NCI-H2081 treated with DMSO at 0.1 percent for 48 hours (cell line): Measurements from ENCODE around the gene MRPS18A.
A peak's percentile ranks its signal among the peaks of the same experiment; 100 is the strongest.

Source experiments
- DNase-seq: peaks from one replicate; lab custom pipeline; 2025; lab: John Stamatoyannopoulos, UW

MRPS18A gene

DNA sequence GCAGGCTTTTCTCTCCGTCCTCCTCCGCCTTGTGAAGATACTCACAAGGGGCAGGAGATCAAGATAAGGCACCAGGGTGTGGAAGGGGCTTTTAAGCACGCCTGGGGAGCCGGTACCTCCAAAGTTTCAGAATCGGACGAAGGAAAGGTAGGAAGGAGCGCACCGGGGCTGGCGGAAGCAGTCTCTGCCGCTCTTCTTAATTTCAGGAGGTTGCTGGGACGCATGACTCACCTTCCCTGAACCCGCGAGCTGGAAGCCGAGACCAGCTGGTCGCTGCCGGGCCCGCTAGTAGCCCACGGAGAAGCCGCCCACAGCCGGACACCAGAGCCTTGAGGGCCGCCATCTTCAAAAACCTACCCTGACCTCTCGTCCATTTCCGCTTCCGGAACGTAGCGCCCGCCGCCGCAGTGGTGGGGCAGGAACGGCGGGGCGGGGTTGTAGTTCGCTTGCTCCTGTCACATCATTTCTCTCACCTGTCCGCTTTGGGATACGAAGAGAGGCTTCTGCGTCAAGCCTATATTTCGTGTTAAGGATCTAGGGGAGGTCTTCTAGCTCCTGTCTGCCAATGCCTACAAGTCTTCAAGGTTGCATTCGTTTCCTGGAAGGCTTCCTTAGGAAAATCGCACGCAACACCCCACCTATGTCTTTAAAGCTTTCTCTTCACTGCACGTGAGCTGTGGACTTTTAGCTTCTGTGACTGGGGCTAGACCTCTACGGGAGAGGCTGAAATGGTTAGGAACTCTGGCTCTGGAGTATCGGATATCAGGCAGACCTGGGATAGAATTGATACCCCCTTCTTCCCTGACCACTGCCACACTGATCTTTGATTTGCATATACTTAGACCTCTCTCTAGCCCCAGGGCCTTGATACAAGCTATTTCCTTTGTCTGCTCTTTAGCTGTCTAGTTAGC is at the start of gene MRPS18A:
MRPS18A (minus strand) TSS at position 355 of the 911 bp plus-strand sequence; CDS start at position 343, 12 bp downstream.
- DNase-seq, result peak; percentile 39

DNA sequence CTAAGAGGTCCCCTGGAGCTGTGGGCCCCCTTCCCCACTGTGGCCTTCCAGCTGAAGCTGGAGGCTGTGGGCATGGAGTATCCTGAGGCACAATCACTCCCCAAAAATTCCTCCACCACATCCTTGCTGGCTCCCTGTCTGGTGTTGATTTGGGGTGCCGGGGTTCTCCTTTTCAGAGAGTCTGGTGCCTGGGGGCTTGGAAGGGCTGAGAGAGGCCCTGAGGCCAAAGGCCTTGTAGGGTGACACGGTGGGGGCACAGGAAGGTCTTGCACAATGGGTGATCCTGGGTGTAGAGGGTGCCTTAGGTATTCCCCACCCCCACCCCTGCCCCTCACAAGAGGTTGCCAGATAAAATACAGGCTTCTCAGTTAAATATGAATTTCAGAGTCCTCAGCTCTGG is 49.3 kb upstream of the MRPS18A start:
- DNase-seq, result no peak

DNA sequence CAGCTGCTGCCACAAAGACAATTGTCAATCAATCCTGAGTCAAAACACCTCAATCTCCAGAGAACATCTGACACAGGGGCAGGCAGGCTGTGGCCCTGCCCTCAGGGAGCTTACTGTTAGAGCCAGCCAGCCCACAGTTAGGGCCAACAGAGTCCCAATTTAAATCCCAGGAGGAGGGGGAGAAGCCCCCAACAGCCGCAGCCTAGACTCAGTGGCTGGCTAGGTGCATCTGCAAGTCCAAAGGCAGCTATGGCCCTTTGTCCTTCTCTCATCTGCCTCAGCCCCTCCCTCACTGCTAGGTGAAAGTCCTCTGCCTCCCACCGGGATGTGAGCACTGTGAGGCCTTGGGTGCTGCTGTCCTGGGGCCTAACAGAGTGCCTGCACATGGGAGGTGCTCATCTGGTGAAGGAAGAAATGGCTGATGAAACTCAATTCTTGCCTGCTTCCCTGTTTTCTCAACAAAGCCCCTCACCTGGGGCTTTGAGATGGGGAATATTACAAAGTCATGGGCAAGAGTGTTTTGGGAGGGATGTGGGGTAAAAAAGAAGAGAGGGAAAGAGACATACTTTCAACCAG is 48.7 kb upstream of the MRPS18A start:
- DNase-seq, result no peak

DNA sequence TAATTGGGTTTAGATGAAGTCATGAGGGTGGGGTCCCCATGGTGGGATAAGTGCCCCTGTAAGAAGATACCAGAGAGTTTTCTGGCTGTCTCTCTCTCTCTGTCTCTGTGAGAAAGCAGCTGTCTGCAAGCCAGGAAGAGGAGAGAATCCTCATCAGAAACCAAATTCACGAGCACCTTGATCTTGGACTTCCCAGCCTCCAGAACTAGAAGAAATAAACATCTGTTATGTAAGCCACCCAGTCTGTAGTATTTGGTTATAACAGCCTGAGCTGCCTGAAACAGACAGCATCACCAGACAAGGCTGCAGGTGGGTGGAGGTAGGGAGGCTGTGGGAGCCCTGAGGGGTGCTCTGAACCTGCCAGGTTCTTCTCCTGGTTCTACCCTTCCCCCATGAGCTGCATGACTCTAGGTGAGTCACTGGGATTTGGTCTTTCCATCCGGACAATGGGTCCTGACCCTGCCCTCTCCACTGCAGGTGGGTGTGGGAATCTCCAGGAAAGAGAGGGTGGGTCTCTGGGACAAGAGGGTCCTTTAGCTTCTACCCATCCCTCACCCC is 48.1 kb upstream of the MRPS18A start:
- no peak for DNase-seq

DNA sequence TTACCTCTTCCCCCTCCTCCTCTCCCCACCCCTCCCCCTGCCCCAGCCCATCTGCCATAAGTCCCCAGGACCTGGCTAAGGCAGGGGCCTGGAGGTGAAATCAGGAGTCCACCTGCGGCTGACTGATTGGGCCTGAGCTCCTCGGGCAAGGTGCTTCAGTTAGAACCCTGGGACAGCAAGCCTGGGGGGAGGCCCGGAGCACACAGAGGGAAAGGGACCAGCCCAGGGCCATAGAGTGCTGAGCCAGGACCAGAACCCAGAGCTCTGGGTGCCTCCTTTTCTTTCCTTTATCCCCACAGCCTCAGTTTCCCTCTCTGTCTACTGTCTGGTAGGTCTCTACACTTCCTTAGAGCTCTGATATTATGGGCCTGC is 46.7 kb upstream of the MRPS18A start:
- no peak for DNase-seq

DNA sequence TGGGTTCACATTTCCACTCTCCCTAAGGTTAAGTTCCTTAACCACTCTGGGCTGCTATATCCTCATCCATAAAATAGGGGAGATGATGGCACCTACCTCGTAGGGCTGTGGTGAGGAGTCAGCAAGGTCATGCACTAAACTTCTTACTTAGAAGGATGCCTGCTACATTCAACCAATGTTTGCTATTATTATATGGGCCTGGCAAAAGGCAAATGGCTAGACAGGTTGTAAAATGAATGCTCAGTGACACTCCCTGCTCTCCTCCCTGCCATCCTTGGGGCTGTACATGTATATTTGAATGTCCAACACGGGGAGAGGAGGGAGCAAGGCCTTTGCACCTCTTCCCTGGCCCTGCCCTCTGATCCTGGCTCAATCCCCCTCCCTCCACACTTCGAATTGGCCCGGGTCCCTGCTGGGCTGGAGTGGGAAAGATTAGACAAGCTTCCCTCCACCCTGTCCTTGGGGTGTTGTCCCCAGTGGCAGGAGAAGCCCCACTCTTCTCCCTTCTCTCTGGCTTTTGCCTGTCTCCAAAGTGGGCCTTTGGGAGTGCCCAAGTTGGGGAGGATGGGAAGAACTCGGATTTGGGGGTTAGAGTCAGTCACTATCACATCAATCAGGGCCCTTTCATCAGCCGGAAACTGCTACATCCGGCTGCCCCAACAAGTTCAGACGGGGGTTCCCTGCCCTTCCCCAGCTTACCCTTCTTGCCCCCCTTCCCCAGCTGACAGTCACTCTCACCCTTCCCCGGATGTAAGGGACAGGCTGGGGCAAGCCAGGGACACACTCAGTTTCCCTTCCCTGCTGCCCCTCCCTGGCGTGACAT is 46.1 kb upstream of the MRPS18A start:
- DNase-seq, result no peak

DNA sequence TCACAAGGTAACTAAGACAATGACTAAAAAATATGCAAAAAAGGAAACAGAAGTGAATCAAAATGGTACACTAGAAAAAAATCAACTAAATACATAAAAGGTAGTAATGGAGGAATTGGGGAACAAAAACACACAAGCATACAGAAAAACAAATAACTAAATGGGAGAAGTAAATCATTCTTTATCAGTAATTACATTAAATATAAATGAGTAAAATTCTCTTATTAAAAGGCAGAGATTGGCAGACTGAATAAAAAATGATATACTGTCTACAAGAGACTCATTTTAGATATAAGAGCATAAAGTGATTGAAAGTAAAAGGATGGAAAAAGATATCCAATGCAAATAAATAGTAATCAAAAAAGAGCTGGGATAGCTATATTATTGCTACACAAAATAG is 43.0 kb upstream of the MRPS18A start:
- DNase-seq, result no peak

DNA sequence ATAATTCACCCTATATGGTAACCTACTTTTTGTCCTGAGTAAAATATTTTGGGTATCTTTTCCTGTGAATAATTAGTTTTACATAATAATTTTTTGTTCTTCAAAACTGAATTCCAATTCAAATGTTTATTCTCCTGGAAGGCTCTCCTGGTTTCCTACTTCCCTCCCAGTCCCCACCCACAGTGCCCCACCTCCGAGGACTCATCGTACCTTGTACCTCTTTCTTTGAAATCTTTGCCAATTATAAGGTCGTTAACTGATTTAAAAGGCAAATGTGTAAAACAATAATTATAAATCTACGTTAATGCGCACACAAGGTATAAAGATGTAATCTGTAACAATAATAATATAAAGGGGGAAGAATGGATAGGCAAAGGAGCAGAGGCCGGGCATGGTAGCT is 41.9 kb upstream of the MRPS18A start:
- DNase-seq, result no peak

DNA sequence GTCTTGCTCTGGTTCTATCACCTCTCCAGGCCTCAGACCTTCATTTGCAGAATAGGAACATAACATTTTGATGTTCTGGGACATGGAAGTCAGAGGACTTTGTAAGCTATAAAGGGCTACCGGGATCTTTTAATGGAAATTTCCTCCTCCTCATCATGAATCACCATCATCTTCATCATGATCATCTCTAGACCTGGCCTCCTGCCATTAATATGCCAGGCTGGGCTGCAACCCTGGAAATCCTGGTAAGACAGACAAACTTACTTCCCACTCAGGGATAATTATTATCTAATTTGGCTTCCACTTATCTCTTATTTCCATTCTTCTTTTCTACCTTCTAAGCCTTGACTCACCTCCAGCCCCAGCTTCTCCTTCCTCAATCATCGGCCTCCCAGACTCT is 41.0 kb upstream of the MRPS18A start:
- no peak for DNase-seq

DNA sequence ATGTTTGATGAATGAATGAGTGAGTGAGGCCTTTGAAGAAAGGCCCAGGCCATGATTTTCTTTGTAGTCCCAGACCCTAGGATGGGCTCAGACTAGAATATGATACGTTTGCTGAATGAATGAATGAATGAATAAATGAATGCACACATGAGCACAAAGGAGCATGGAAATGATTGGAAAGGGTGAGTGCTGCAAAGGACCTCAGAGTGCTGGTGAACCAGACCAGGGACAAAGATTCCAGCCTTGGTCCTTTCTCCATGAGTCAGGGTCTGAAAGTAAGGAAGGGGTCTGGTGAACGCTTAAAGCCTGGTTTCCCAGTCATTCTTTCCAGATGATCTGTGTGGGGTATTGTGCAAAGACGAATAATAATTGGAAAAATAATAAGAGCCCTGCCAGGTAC is 40.0 kb upstream of the MRPS18A start:
- DNase-seq, result no peak

DNA sequence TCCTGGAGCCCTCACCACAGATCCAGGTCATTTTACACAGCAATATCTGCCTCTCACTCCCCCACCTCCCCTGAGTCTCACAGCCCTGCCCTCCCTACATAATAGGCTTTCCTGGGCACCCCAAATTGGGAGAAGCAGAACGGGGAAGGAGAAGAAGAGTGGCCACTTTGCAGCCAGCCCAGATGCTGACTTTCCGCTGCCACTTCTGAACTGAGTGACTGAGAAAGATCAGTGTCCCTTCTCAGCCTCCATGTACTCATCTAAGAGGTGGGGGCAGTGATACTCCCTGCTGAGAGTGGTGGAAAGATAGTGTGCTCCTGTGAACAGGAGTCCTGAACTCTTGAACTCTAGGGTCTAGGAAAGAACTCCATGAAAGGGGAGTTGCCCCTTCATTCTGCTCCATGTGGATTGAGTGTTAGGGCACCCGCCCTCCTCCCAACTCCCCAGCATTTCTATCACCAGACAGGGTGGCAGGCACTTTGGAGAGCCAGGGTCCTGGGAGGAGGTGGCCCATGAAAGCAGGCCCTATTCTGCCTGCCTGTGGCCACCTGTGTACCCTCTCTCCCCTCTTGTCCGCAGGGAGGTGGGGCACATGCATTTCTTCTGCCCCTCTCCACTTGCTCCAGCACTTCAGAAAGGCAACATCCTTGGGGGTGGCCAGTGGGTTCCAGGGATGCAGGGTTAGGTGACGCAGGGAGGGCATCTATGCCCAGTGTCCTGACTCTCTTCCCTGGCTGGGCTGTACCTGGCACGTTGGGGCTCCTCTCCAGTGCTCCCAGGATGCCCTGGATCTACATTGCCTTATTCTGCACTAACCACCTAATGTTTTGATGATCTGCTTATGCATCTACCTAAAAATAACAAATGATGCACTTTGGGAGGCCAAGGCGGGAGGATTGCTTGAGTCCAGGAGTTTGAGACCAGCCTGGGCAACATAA is 38.3 kb upstream of the MRPS18A start:
- no peak for DNase-seq

DNA sequence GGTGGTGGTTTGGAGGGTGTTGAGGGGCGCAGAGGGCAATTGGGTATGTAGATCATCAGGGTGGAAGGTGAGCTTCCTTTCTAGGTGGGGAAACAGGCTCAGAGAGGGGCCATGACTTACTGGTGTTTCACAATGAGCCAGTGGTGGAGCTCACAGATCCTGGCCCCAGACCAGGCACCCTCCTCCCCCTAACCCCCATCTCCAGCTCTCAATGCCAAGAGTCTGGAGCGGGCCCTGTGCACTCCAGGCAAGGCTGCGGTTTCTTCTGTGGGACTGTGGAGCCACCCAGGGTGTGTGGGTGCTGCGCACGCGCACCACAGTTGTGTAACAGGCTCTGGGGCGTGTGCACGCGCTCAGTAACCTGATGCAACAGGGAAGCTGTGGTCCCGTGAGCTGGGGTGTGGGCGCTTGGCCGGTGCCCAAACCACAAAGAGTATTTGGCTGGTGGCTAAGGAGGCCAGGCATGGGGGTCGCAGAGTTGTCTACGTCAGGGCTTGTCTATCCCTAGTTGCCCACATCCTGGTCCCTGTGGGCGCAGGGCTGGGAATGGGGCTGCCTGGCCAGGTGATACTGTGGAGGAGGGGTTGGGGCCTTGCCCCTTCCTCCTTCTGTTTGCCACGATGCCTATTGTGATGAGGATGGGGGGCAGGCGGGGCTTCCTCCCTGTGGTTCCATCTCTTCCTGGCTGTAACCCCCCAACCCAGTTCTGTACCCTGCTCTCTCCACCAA is 37.5 kb upstream of the MRPS18A start:
- no peak for DNase-seq

DNA sequence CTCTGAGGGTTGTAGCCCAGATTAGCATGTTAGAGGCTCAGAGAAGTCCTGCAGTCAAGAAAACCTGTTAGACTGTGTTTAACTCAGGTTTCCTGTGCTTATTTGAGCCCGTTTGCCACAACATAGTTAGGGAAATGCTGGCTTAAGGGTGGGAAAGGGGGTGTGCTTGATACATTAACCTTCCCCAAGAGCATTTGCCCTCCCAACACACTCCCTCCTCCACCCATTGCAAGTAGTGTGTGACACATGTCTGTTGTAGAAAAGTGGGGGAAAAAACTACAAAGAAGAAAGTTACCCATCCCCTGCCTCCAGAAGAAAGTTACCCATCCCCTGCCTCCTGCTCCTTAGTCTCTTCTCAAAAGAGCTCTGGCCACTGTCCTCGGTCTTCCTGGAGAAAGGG is 36.8 kb upstream of the MRPS18A start:
- no peak for DNase-seq

DNA sequence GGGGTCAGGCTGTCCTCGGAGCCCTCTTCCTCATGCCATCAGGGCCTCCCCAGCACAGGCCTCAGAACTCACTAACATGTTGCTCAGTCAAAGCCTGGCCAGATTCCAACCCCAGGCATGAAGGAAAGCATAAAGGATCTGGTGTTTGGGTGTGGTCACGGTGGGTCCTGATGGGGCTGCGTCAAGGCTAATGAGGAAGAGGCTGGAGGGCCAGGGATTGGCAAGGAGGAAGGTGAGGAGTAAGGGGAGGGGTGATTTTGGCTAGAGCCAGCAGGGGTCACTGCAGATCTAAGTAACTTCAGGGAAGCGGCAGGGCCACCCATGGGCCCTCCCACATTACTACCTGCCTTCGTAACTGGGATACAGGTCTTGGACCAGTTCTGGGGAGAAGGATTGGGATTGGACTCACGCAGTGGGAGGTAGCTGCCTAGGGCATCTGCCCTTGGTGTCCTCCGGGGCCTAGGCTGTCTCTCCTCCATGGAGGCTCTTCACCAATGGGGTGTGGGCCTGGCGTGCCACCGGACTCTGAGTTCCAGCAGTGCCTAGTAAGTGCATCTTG is 36.2 kb upstream of the MRPS18A start:
- no peak for DNase-seq

DNA sequence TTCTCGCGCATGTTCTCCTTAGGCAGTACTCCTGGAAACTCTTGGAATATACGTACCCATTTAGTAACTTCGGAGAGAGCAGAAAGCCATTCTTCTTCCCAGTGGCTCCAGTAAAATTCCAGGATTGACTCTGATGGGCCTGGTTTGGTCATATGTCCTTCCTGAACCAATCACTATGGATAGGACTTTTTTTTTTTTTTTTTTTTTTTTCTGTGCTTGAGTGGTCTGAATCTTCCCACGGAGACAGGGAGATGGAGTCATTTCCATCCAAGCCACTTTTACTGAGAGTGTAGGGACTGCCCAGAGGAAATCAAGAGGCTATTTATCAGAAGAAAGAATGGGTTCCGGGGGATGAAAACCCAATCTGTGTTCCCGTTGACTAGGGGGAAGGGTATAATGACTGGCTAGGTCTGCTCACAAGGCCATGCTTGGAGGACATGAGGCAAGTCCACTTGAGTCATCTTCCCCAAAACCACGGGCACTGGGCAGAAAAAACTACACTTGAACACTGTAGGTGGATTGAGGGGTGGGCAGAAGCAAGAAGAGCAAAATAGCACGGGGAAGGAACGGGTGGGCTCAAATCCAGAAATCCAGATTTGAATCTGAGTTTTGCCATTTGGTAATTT is 35.4 kb upstream of the MRPS18A start:
- no peak for DNase-seq

DNA sequence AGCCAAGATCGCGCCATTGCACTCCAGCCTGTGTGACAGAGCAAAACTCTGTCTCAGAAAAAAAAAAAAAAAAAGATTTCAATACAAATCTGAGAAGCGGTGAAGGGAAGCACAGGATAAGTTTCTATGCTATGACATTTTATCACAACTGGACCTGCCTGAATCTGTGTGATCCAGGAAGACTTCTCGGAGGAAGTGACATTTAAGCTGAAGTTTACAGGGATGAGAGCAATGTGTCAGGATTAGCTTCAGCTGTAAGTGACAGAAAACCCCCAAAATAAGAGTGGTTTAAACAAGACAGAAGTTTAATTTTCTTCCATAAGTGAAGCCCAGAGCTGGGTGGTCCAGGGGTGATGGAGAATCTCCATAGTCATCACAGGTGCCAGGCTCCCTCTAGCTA is 33.4 kb upstream of the MRPS18A start:
- no peak for DNase-seq

DNA sequence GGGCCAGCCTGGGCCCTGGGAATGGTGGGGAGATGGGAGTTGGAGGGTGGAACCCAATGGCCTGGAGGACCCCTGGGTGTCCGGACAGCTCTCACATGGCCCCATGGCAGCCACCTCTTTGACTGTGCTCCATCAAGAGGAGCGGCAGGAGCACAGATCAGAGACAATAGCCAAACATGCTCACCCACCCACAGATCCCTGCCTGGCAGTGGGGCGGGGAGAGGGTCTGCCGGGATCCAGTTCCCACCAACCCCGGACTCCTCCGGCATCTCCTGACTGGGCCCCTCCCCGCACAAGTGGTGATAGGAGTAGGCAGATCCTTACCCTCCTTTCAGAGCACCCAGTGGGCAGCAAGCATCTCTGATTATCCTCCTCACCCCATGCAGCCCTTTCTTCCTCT is 31.9 kb upstream of the MRPS18A start:
- no peak for DNase-seq

DNA sequence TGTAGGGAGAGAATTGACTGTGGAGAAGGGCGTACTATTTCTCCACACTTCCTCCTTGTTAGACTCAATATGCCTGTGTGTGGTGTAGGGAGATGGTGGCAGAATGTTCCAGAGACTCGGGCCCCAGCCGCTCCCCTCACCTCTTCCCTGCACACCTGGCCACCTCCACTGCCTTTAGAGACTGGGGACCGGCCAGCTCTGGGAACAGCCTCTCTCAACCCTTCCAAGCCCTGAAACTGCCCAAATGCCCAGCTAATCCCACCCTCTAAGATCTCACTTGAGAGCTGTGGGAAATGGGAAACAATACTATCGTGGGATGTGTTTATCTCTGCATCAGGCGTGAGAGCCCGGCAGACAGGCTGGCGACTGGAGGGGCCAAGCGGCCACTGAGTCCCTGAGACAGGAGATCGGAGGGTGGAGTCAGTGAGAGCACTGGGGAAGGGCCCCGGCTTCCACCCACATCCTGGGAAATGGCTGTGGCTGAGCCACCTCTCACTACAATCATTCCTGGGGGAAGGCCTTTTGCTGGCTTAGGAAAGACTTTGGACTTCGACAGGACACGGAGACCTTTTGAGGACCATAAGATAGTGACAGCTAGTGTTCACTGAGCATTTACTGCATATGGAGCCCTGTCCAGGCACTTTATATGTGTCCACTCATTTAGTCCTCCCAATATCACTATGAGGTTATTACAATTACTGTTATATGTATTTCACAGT is 31.0 kb upstream of the MRPS18A start:
- no peak for DNase-seq

DNA sequence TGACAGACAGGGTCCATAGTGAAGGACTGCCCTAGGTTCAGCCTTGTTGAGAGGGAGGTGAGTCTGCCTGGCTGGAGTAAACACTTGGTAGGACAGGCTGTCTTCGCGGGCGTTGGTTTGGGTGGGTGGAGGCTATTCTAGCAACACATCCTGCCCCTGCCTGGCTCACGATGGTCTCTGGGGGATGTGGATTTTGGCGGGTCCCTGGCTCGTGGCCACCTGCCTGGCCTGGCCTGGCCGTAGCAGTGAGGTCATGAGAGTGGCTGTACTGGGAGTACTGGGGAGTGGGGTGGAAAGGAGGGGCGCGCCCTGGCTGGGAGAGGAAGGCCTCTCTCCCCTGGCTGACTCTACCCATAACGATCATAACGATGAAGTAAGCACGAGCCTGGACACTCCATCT is 30.2 kb upstream of the MRPS18A start:
- DNase-seq, result no peak
